ENCODE results near the gene FAM89B.
A peak's percentile ranks its signal among the peaks of the same experiment; 100 is the strongest.

Gene FAM89B

GRCh38 chr11:65595543-65596281, 23.4 kb downstream of the FAM89B start, which contains the start of gene KCNK7:
Gene KCNK7 (minus strand): TSS chr11:65595800. CDS start chr11:65595772, 28 bp downstream.
- peak within 1 kb of the TSS in 1 of 2 donors; percentile 7 for H3K27ac ChIP-seq
- no peak for TF ChIP-seq CTCF (IDR thresholded peaks at IDR 0.05)
- no peak for DNase-seq (ENCODE audit: low spot score)
- no peak within 1 kb of the TSS for H3K4me3 ChIP-seq

- no peak overlapping the region for H3K4me3 ChIP-seq
- H3K27ac ChIP-seq = no peak overlapping the region
- no peak for TF ChIP-seq CTCF (IDR thresholded peaks at IDR 0.05)
- no peak for DNase-seq (ENCODE audit: low spot score)
These were observed 24.2 kb downstream of the FAM89B start for GRCh38 chr11:65596520-65596919.

- Histone ChIP-seq H3K4me3 (no peak overlapping the region), H3K27ac (no peak overlapping the region)
- no peak for TF ChIP-seq CTCF (IDR thresholded peaks at IDR 0.05)
- no peak for DNase-seq (ENCODE audit: low spot score)
These were observed 25.9 kb downstream of the FAM89B start for GRCh38 chr11:65598258-65598699.

GRCh38 chr11:65599216-65599954, 27.0 kb downstream of the FAM89B start:
- TF ChIP-seq CTCF (IDR thresholded peaks at IDR 0.05) = no peak
- DNase-seq (ENCODE audit: low spot score) = no peak
- no peak overlapping the region for H3K27ac ChIP-seq
- H3K4me3 ChIP-seq = no peak overlapping the region

GRCh38 chr11:65599955-65600246, 27.6 kb downstream of the FAM89B start:
- Histone ChIP-seq H3K4me3 (no peak overlapping the region), H3K27ac (no peak overlapping the region)
- DNase-seq (ENCODE audit: low spot score) = no peak
- no peak for TF ChIP-seq CTCF (IDR thresholded peaks at IDR 0.05)

- no peak for DNase-seq (ENCODE audit: low spot score)
- Histone ChIP-seq H3K4me3 (no peak overlapping the region), H3K27ac (no peak overlapping the region)
- TF ChIP-seq CTCF (IDR thresholded peaks at IDR 0.05) = no peak
These were observed 31.9 kb downstream of the FAM89B start for GRCh38 chr11:65604258-65604657.

Data from coronary artery (tissue), 2 donors.